Hippocampal formation (tissue), 2 donors: ENCODE results near the gene LRBA.
A peak's percentile ranks its signal among the peaks of the same experiment; 100 is the strongest.

ENCODE experiments used
- DNase-seq, 2 donors: peaks; one replicate each; lab custom pipeline; 2025; lab: John Stamatoyannopoulos, UW

The LRBA gene

DNA sequence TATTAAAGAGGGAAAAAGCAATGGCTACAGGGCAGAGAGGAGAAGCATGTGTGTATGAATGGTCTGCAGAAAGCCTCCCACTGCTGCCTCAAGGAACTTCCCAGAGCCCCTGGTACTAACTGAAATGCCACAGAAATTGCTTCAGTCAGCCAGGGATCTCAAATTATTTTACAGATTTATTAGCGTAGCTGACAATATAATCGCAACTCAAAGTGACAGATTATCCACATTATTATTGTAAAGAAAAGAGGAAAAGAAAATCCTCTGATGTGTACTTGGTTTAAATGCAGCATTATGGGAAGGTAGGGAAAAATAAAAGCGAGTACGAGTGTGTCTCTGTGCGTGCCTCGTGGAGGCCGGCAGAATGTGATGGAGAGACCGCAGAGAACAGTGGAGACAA, 734.1 kb downstream of the LRBA start:
- DNase-seq = no peak

DNA sequence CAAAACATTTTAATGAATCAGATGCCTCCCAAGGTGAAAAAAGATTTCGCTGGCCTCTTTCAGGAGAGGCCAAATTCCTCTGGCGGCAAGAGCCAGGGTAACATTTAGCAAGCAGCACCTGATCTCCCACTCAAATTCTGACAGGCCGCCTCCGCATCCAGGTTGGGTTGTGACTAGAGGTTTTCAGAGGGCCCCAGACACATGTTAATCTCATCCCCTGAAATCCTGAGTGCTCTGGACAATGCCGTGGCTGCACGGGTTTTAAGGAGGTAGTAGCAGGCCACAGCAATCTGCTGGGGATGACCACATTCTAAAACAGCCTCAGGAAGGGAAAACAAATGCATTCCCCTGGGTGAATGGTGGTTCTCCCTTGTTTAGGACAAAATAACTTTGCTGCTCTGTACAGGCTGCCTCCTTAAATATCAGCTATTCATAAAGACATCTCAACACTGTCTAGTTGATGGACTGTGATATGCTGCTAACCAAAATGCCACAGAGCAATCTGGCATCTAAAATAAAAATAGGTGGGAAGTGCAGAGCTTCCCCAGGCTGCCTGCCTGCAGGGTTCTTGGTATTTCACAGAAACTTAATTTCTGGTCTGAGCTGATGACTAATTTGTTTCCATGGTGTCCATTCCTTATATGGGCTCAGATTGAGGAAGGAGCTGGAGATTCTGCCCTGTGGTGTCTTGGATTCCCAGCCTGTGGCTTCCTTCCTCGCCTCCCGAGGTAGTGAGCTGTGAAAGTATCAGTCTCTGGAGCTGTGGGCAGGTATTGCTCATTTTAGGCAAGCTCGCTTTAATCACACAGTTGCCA, 734.8 kb downstream of the LRBA start:
- DNase-seq = peak in 1 of 2 donors; percentile 22

DNA sequence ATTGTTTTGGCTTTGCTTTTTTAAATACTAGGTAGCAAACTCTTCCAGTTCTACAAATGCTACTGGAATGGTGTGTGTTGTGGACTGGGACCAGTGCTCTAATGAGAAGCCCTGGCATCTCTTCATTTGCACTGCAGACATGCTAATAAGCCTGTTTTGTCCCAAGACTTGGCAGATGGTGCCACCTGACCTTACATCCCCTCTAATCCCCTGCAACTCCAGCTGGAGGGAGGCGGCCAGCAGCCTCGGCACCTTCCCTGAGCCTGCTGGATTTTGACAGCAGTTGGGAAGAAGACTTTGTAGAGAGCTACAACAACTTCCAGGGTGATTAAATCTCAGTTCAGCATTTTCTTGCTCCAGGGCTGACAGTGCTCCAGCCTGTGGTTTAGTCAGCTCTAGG, 736.9 kb downstream of the LRBA start:
- no peak for DNase-seq

DNA sequence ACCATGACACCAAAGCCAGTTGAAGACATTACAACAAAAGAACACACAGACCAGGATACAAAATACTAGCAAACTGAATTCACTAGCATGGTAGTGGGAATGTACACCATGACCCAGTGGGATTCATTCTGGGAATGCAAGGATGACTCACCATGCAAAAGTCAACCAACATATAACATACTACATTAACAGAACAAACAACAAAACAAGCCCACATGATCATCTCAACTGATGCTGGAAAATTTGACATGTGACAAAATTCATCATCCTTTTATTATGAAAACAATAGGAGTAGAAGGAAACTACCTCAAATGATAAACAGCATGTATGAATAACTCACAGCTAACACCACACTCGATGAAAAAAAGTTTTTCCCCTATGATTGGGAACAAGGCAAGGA, 746.6 kb downstream of the LRBA start:
- no peak for DNase-seq

DNA sequence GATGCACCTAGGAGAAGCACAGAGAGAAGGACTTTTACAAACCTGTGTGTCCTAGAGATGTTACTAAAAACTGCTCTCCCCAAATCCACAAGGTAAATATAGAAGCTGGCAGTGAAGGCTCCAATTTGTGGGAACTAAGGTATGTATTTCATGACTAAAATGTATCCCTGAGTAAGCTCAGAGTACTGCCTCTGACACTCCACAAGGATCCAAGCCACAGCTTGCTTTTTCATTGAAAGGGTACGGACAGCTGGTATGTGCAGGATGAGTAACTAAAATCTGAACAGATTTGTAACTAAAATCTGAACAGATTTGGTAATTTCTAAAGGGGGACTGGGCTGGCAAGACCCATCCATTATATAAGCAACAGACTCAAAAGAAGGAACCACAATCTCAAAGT, 749.3 kb downstream of the LRBA start:
- DNase-seq = no peak

- DNase-seq = no peak
Measured at GRCh38 chr4:150264595-150265161, 750.4 kb downstream of the LRBA start.

DNA sequence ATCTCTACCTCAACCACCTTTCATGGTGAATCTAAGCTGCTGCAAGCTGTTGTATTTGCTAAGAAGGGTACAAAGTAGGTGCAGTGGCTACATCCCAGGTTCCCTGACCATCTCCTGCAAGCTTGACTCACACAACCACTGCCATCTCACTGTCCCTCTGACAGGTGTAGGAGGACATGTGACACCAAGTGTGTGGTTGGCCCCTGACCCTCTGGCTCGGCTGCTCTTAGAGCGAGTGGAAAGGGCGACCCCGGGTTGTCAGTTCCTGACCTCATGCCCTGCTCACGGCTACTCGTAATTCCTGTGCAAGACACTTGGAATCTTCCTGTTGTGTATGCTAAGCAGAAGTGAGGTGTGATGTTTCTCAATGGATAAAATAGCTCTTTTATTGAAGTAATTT, 752.5 kb downstream of the LRBA start:
- DNase-seq = no peak

DNA sequence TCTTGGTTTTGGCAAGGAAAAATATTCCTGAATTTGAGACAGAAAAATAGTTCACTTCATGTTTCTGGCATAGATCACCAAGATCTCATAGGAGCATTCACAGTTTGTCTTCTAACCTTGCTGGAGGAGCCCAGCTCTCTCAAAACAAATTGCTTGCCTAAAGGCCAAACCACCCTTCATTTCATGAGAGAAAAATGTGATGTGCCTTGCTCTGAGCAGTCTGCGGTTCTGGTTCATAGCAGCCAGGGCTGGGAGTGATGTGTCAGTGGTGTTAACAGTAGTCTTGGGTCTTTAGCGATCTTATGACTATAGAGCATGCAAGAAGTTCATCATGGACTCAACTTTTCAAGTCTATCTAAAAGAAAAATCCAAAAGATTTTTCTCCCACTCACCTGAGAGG, 753.5 kb downstream of the LRBA start:
- DNase-seq = no peak

- no peak for DNase-seq
Measured at GRCh38 chr4:150259861-150260567, 755.1 kb downstream of the LRBA start.

GRCh38 chr4:150258569-150258968, 756.5 kb downstream of the LRBA start:
- no peak for DNase-seq

DNA sequence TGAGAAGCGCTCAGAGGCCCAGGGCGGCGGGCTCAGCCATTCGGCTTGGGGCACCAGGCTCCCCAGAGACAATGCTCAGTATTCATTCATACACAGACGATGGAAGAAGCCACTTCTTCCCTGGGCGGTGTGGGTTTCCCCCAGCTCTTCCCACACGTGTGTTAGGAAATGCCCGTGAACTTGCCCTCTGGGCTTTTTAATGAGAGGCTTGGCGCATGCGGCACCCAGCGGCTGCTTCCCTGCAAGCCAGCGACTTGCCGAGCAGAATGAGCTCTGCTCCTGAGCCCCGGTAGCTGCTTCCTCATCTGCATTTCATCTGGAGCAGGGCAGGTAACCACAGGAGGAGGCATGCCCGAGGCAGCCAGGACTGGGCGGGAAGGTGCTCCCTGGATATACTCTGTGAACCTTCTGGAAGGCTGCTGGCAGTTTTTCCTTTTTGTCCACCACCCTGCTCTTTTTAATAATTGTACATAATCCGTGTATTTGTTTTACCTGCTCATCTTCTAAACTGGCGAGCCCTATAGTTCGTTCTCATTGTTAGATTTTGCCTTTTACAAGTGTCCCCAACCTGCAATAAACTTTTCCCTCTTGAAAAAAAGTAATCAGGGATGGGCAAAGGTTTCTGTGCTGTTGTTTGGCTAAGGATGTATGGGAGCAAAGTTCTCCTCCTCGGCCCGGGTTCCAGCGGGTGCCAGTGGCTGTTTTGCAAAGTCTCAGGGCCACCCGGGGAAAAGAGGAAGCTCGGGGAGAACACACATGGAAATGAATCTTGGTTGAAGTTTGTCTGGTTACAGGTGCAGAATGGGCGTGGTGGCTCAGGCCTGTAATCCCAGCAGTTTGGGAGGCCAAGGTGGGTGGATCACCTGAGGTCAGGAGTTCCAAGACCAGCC, 758.0 kb downstream of the LRBA start:
- DNase-seq = no peak

DNA sequence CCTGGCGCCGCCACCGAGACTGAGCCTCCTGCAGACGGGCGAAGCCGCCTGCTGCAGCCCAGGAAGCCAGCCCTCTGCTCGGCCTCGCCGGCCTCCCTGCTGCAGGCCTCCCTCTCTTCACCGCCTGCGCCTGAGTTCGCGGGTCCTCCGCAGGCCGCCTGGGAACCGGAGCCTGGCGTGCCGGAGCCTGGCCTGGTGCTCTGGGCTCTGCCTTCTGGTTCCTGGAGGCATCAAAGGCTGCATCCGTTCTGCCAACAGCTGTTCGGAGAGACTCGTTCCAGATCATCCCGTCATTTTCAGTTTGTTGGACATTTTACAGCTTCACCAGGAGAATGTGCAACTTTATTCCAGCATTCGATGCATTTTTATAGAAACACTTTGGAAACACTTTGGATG, 758.9 kb downstream of the LRBA start:
- DNase-seq = no peak

DNA sequence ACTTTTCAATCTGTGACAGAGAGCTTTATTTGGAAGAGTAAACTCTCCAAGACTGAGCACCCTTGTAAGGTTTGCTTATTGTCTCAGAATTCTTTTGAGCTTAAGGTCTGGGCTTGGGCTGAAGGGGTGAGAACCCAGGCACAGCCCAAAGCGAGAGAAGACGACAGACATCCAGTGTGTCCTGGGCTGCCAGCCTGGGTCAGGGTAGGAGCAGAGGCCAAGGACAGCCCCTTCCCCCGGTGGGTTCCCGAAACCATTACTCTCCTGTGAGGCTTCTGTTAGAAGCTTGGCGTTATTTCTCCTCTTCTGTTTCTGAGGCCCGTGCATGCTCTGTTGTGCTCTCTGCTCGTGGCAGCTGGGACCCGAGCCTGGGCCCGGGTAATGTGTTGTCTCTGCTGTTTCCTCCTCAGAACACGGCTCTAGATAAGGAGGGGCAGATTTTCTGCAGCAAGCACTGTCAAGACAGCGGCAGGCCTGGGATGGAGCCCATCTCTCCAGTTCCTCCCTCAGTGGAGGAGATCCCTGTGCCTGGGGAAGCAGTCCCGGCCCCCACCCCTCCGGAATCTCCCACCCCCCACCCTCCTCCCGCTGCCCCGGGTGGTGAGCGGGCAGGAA, 759.4 kb downstream of the LRBA start:
- DNase-seq = no peak

DNA sequence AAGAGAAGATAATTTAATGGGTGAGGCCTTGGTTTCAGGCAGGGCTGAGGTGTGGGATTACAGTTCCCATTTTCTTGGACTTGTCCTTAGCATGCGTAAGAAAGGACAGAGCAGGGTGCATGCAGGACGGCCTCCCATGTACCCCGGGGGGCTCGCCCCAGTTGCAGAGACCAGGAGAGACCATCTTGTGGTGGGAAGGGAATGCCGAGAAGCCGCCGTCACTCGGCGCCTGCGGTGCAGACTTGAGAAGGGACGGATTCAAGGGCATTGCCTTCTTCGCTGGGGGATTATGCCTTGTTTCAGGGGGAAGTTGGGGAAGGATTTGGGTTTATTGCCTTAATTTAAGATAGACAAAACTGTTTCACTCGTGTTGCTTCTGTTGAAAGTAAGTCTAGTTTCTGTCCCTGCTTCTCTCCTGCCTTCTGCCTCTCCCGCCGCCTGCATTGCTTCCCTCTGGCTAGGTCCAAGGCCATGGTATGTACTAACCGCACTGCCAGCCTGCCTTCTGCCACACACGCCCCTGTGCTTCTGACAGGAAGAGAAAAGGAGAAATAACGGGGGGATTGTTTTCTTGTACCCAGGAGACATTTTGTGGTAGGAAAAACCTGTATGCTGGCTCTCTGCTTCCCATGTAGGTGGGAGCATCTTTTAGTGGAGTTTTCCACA, 761.0 kb downstream of the LRBA start:
- no peak for DNase-seq

DNA sequence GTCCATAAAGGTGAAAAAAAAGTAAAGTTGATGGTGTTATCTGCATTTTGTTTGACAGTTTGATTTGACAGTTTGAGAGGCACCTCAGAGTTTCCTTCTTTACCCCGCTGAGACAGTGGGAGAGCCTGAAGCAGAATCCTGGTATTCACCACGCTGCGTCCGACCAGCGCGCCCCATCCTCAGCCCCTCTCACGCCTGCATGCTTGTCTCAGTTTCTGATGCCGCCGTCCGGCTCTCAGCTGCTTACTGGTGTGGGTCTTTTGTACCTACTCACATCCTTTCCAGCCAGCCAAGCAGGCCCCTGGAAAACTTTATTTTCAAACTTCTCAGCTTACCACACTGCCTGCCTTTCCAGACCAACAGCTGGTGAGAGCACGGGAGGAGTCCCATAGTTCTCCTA, 761.7 kb downstream of the LRBA start:
- DNase-seq = no peak

DNA sequence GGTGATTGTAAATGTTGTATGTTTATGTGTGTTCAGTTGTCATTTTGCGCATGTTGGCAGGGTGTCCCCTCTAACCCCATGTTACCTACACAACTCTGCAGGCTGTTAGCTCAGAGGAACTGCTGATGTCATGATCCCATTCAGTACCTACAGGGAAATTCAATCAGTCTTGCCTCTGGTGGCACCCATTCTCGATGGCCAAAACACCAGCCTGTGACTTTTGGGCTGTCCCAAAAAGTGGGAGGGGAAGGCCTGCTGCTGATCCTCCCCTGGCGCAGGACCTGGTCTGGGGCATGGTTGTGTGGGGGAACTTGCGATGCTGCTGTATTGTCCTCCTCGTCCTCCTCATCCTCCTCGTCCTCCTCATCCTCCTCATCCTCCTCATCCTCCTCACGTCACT, 762.3 kb downstream of the LRBA start:
- DNase-seq = no peak

GRCh38 chr4:150252306-150252705, 762.8 kb downstream of the LRBA start:
- no peak for DNase-seq

GRCh38 chr4:150251752-150252190, 763.3 kb downstream of the LRBA start:
- peak in 1 of 2 donors; percentile 18 for DNase-seq

DNA sequence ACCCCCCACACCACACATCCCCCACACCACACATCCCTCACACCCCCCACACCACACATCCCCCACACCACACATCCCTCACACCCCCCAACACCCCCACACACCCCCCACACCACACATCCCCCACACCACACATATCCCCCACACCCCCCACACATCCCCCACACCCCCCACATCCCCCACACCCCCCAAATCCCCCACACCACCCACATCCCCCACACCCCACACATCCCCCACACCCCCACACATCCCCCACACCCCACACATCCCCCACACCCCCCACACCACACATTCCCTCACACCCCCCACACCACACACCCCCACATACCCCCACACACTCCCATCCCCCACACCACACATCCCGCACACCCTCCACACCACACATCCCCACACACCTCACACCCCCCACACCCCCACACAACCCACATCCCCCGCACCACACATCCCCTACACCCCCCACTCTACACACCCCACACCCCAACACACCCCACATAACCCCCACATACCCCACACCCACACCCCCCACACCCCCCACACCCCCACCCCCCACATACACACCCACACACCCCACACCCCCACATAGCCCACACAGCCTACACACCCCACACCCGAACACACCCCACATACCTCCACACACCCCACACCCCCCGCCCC, 764.0 kb downstream of the LRBA start:
- DNase-seq = no peak

GRCh38 chr4:150250293-150250997, 764.6 kb downstream of the LRBA start:
- no peak for DNase-seq
